Daoy (cell line): ENCODE data around the gene PHF11. TPM values are rescaled to one million over a fixed set of nuclear protein-coding genes. Genes with fewer than 3 reads are reported as not detected.

ENCODE experiments used
- DNase-seq: peaks from one replicate; pipeline ENCODE4 v3.0.0-alpha.2; 2015; ENCODE audit warnings: low read depth
- total RNA-seq: library from RNA; depleted of rRNA; stranded (reverse); fragments of >200 nt; shearing (Covaris generic); gene quantifications from 2 replicates; pipeline ENCODE4 v1.2.3, GENCODE V29; 2014

Gene PHF11
- total RNA-seq, 1 experiment from 2014 or later = 4.6 TPM

- DNase-seq = no peak
Observed at GRCh38 chr13:49498206-49498605, 2.5 kb downstream of the PHF11 start.

- peak; percentile 25 for DNase-seq
Observed at GRCh38 chr13:49499889-49500660, 4.3 kb downstream of the PHF11 start.

- DNase-seq = no peak
Observed at GRCh38 chr13:49502954-49503353, 7.2 kb downstream of the PHF11 start.

GRCh38 chr13:49503951-49504350 lies 8.2 kb downstream of the PHF11 start:
- DNase-seq = no peak

- DNase-seq = no peak
Observed at GRCh38 chr13:49512578-49512977, 16.8 kb downstream of the PHF11 start.

- no peak for DNase-seq
Observed at GRCh38 chr13:49516467-49516866, 20.7 kb downstream of the PHF11 start.

- DNase-seq = no peak
Observed at GRCh38 chr13:49517461-49517860, 21.7 kb downstream of the PHF11 start.

- no peak for DNase-seq
Observed at GRCh38 chr13:49521224-49521623, 25.5 kb downstream of the PHF11 start.

GRCh38 chr13:49524740-49525501 lies 29.2 kb downstream of the PHF11 start:
- no peak for DNase-seq

GRCh38 chr13:49527123-49527522 lies 31.4 kb downstream of the PHF11 start:
- DNase-seq = no peak

- no peak for DNase-seq
Observed at GRCh38 chr13:49528161-49528560, 32.4 kb downstream of the PHF11 start.

- no peak for DNase-seq
Observed at GRCh38 chr13:49530457-49530856, 34.7 kb downstream of the PHF11 start.

- no peak for DNase-seq
Observed at GRCh38 chr13:49532593-49532992, 36.8 kb downstream of the PHF11 start.

- DNase-seq = no peak
Observed at GRCh38 chr13:49533011-49533410, 37.3 kb downstream of the PHF11 start.

GRCh38 chr13:49533591-49534269 lies 38.0 kb downstream of the PHF11 start:
- no peak for DNase-seq

GRCh38 chr13:49536144-49536873 lies 40.6 kb downstream of the PHF11 start:
- DNase-seq = no peak

GRCh38 chr13:49538404-49538803 lies 42.7 kb downstream of the PHF11 start:
- DNase-seq = no peak

- DNase-seq = no peak
Observed at GRCh38 chr13:49539313-49539712, 43.6 kb downstream of the PHF11 start.

GRCh38 chr13:49539746-49540145 lies 44.0 kb downstream of the PHF11 start:
- DNase-seq = no peak

GRCh38 chr13:49540552-49540951 lies 44.8 kb downstream of the PHF11 start:
- DNase-seq = peak; percentile 37

- no peak for DNase-seq
Observed at GRCh38 chr13:49543656-49544055, 47.9 kb downstream of the PHF11 start.

- no peak for DNase-seq
Observed at GRCh38 chr13:49545661-49546060, 49.9 kb downstream of the PHF11 start.
